Stimulated activated naive CD8-positive, alpha-beta T cell treated with anti-CD3 and anti-CD28 coated beads, Interleukin-15, Interleukin-2, amounts not matched to agents 100 U/mL and 50 U/mL, for 24 hours (primary cell): ENCODE measurements around the gene NIFK.
A peak's percentile ranks its signal among the peaks of the same experiment; 100 is the strongest.
"Not testable (repeated sequence)": the region's sequence is repeated elsewhere in the genome, so short reads cannot be mapped to it uniquely, and the experiment has no call there.

Source experiments
- ATAC-seq: fragments of 150-1000 bp; cut with Tn5 transposase; one replicate; pipeline ENCODE4 v1.10.0; 2021
- DNase-seq: peaks from one replicate; pipeline ENCODE4 v3.0.0; 2021

Gene NIFK

GRCh38 chr2:121734544-121734943 lies 2.1 kb downstream of the NIFK start:
- not testable (repeated sequence) for ATAC-seq, DNase-seq

- ATAC-seq (no peak), DNase-seq (no peak)
Observed at GRCh38 chr2:121731366-121731765, 5.3 kb downstream of the NIFK start.

- no peak for ATAC-seq
- DNase-seq = no peak
Observed at GRCh38 chr2:121727950-121728349, 8.7 kb downstream of the NIFK start.

- no peak for DNase-seq
- ATAC-seq = no peak
Observed at GRCh38 chr2:121727332-121727731, 9.3 kb downstream of the NIFK start.

- DNase-seq = no peak
- ATAC-seq = no peak
Observed at GRCh38 chr2:121723316-121723715, 13.4 kb downstream of the NIFK start.

- peak; percentile 25 for DNase-seq
Observed at GRCh38 chr2:121722479-121722878, 14.2 kb downstream of the NIFK start.

GRCh38 chr2:121721926-121722325 lies 14.7 kb downstream of the NIFK start:
- ATAC-seq = peak; percentile 62

More at GRCh38 chr2:121722479-121722878, 14.2 kb downstream of the NIFK start:
- ATAC-seq = peak; percentile 93

GRCh38 chr2:121717529-121717928 lies 19.1 kb downstream of the NIFK start:
- ATAC-seq = no peak
- no peak for DNase-seq

More at GRCh38 chr2:121721926-121722325, 14.7 kb downstream of the NIFK start:
- DNase-seq = no peak

- DNase-seq (no peak), ATAC-seq (no peak)
Observed at GRCh38 chr2:121716126-121716525, 20.5 kb downstream of the NIFK start.

- not testable (repeated sequence) for DNase-seq, ATAC-seq
Observed at GRCh38 chr2:121711481-121711880, 25.2 kb downstream of the NIFK start.

GRCh38 chr2:121710470-121711170 lies 26.1 kb downstream of the NIFK start:
- DNase-seq = no peak
- ATAC-seq = no peak

GRCh38 chr2:121709776-121710469 lies 26.8 kb downstream of the NIFK start:
- ATAC-seq (no peak), DNase-seq (no peak)

- no peak for ATAC-seq
- no peak for DNase-seq
Observed at GRCh38 chr2:121707920-121708361, 28.7 kb downstream of the NIFK start.

GRCh38 chr2:121707344-121707919 lies 29.2 kb downstream of the NIFK start:
- no peak for DNase-seq

GRCh38 chr2:121705958-121706357 lies 30.7 kb downstream of the NIFK start:
- ATAC-seq (no peak), DNase-seq (no peak)

More at GRCh38 chr2:121707344-121707919, 29.2 kb downstream of the NIFK start:
- no peak for ATAC-seq

- ATAC-seq = no peak
Observed at GRCh38 chr2:121705390-121705789, 31.3 kb downstream of the NIFK start.

GRCh38 chr2:121701761-121702160 lies 34.9 kb downstream of the NIFK start:
- not testable (repeated sequence) for ATAC-seq, DNase-seq

More at GRCh38 chr2:121705390-121705789, 31.3 kb downstream of the NIFK start:
- DNase-seq = no peak

GRCh38 chr2:121699421-121700333 lies 37.0 kb downstream of the NIFK start:
- DNase-seq (peak; percentile 85), ATAC-seq (peak; percentile 99)

- no peak for DNase-seq
- no peak for ATAC-seq
Observed at GRCh38 chr2:121698318-121698930, 38.3 kb downstream of the NIFK start.

GRCh38 chr2:121697108-121697631 lies 39.5 kb downstream of the NIFK start:
- no peak for DNase-seq

GRCh38 chr2:121696410-121696930 lies 40.2 kb downstream of the NIFK start:
- DNase-seq (no peak), ATAC-seq (no peak)

More at GRCh38 chr2:121697108-121697631, 39.5 kb downstream of the NIFK start:
- ATAC-seq = no peak
